ENCODE results near the gene GALNTL6. TPM values are rescaled to one million over a fixed set of nuclear protein-coding genes. Genes with fewer than 3 reads are reported as not detected.

The GALNTL6 gene
- total RNA-seq, 1 donor from 2014 or later: not detected

DNA sequence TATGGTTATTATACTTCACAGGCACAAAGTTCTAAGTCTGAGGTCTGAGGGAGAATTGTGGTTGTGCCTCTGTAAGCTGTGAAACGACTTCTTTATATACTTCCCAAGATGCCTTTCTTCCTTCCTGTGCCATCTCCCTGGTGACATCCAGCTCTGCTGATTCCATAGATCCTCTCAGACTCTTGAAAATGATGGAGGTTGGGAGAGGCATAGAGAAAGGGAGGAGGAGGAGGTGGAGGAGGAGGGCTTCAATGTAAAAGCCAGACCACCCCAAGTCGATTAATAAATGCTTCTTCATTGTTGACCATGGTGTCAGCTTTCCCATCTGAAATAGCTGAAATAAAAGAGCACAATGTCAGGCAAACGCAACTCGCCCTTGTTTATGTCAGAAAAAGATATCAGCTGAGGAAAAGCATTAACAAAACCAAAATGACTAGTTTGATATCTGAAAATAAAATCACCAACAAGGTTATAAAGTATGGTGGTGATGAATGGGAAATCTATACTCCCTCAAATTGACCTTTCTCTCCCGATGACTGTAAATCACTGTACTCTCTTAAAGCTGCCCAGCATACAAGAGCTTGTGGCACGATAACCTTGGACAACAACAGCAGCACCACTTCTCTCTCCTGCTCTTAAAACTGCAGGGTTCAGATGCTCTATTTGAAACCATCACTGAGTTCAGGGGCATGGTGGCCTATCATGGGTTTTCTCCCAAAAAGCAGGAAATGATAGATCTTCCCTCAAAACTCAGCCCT is 1125.0 kb downstream of the GALNTL6 start:
- no peak for DNase-seq (ENCODE audit: low read depth)
- Histone ChIP-seq H3K4me3 (ENCODE audit: low read depth, low read length) (no peak overlapping the region), H3K27me3 (ENCODE audit: control insufficient read depth, insufficient read depth, low read length) (no peaks in the 10 kb centered on the region), H3K36me3 (ENCODE audit: control insufficient read depth, insufficient read depth, low read length) (no peaks in the 10 kb centered on the region)
- no peak for FAIRE-seq
- TF ChIP-seq, protein P1, sequence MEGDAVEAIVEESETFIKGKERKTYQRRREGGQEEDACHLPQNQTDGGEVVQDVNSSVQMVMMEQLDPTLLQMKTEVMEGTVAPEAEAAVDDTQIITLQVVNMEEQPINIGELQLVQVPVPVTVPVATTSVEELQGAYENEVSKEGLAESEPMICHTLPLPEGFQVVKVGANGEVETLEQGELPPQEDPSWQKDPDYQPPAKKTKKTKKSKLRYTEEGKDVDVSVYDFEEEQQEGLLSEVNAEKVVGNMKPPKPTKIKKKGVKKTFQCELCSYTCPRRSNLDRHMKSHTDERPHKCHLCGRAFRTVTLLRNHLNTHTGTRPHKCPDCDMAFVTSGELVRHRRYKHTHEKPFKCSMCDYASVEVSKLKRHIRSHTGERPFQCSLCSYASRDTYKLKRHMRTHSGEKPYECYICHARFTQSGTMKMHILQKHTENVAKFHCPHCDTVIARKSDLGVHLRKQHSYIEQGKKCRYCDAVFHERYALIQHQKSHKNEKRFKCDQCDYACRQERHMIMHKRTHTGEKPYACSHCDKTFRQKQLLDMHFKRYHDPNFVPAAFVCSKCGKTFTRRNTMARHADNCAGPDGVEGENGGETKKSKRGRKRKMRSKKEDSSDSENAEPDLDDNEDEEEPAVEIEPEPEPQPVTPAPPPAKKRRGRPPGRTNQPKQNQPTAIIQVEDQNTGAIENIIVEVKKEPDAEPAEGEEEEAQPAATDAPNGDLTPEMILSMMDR (IDR thresholded peaks at IDR 0.05; ENCODE audit: insufficient read depth, low read length, severe bottlenecking): no peak

DNA sequence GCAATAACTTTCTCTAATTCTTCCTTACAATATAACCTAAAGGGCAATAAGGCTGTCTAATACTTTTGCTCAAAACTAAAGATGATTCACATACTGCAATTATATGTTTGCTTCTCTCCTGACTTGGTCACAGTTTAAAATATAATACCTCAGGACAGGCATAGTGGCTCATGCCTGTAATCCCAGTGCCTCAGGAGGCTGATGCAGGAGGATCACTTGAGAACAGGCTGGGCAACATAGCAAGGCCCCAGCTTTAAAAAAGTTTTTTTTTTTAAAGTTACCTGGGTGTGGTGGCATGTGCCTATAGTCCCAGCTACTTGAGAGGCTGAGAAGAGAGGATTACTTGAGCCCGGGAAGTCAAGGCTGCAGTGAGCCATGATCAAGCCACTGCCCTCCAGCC is 1125.7 kb downstream of the GALNTL6 start:
- no peaks in the 10 kb centered on the region for H3K27me3 ChIP-seq (ENCODE audit: control insufficient read depth, insufficient read depth, low read length)
- no peaks in the 10 kb centered on the region for H3K36me3 ChIP-seq (ENCODE audit: control insufficient read depth, insufficient read depth, low read length)
- FAIRE-seq (no peak), DNase-seq (ENCODE audit: low read depth) (no peak)
- TF ChIP-seq, protein P1 (IDR thresholded peaks at IDR 0.05; ENCODE audit: insufficient read depth, low read length, severe bottlenecking): no peak
- H3K4me3 ChIP-seq (ENCODE audit: low read depth, low read length): no peak overlapping the region

DNA sequence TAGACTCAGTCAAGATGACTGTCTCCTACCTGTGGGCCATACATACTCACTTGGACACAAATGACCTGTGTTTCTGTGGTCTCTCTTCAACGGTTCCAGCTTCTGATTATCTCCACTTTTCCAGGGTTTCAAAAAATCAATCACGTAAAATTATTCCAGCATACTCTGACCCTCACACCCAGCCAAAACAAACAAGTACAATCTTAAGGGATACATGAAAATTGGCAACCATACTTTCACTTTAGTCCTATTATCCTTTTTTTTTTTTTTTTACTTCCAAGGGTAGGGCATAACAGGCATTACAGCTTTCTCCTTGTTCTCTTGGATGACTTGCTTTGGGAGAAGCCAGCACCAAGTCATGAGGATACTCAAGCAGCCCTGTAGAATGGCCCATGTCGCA is 1129.6 kb downstream of the GALNTL6 start:
- H3K27me3 ChIP-seq (ENCODE audit: control insufficient read depth, insufficient read depth, low read length): no peaks in the 10 kb centered on the region
- TF ChIP-seq, protein P1 (IDR thresholded peaks at IDR 0.05; ENCODE audit: insufficient read depth, low read length, severe bottlenecking): no peak
- no peak for FAIRE-seq

DNA sequence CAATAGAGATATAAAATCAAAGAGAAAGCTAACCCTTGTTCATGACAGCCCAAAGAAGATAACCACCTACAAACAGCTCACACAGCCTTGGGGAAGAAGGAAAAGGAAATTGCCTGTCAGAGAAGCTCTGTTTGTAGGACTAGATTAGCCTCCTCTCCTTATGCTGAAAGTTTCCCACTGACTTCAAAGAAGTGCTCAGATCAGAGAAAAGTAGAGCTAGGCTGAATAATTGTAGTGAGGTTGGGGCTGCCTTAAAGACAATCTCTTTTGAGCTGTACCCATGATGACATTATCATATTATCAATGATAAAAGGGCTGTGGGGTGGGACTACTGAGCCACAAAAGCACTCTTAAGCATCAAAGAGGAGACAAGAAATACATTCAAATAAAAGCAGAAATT is 1132.4 kb downstream of the GALNTL6 start:
- Histone ChIP-seq H3K4me3 (ENCODE audit: low read depth, low read length) (no peak overlapping the region), H3K27me3 (ENCODE audit: control insufficient read depth, insufficient read depth, low read length) (no peaks in the 10 kb centered on the region), H3K36me3 (ENCODE audit: control insufficient read depth, insufficient read depth, low read length) (no peaks in the 10 kb centered on the region)
- no peak for DNase-seq (ENCODE audit: low read depth)
- no peak for FAIRE-seq
- TF ChIP-seq, protein P1 (IDR thresholded peaks at IDR 0.05; ENCODE audit: insufficient read depth, low read length, severe bottlenecking): no peak

More for the DNA sequence above, 1129.6 kb downstream of the GALNTL6 start:
- no peak overlapping the region for H3K4me3 ChIP-seq (ENCODE audit: low read depth, low read length)
- no peaks in the 10 kb centered on the region for H3K36me3 ChIP-seq (ENCODE audit: control insufficient read depth, insufficient read depth, low read length)
- DNase-seq (ENCODE audit: low read depth): no peak

DNA sequence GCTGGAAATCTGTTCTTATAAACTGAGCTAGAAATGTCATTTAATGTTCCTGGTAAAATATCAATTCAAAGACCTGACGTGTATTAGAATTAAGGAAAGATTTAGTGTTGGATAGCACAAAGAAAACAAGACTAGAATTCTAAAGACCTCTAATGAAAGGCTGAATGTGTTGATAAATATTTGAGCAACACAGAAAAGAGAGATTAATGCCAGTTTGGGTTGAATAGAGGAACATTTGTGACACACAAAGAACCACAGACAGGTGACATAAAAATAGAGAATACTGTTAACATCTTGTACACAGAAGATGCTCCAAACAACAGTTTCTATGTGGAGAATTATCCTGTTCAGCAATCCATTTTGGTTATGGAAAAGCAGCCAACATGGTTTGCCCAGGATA is 1133.3 kb downstream of the GALNTL6 start:
- FAIRE-seq: no peak
- Histone ChIP-seq H3K36me3 (ENCODE audit: control insufficient read depth, insufficient read depth, low read length) (no peaks in the 10 kb centered on the region), H3K4me3 (ENCODE audit: low read depth, low read length) (no peak overlapping the region), H3K27me3 (ENCODE audit: control insufficient read depth, insufficient read depth, low read length) (no peaks in the 10 kb centered on the region)
- no peak for DNase-seq (ENCODE audit: low read depth)
- TF ChIP-seq, protein P1 (IDR thresholded peaks at IDR 0.05; ENCODE audit: insufficient read depth, low read length, severe bottlenecking): no peak

DNA sequence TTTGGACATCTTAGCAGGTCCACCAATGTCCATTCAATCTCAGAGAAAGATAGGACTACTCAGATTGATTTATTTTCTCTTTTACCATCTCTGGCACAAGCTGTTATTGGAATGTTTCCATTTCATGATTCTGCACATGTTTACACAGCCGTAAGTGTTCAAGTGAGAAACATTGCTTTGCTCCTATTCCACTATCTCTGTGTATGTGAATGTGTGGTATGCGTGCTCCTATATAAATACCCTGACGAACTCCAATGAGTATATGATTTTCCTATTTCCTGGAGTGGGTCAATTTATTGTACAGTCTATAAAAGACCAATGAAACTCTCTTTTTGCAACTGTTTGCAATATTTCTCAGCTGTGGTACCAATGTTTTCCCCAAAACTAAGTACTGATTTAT is 1134.4 kb downstream of the GALNTL6 start:
- H3K4me3 ChIP-seq (ENCODE audit: low read depth, low read length): no peak overlapping the region
- TF ChIP-seq, protein P1 (IDR thresholded peaks at IDR 0.05; ENCODE audit: insufficient read depth, low read length, severe bottlenecking): no peak
- no peaks in the 10 kb centered on the region for H3K36me3 ChIP-seq (ENCODE audit: control insufficient read depth, insufficient read depth, low read length)
- no peaks in the 10 kb centered on the region for H3K27me3 ChIP-seq (ENCODE audit: control insufficient read depth, insufficient read depth, low read length)
- DNase-seq (ENCODE audit: low read depth): no peak
- no peak for FAIRE-seq
